ENCODE data around the gene CAPZB.

The CAPZB gene

GRCh38 chr1:19385869-19386591, 99.3 kb downstream of the CAPZB start:
- no peak for TF ChIP-seq CTCF (IDR thresholded peaks at IDR 0.05; ENCODE audit: extremely low read depth, insufficient read depth, missing control alignments)
- in situ Hi-C loops (cut with MboI; ENCODE audit: low pct_unique_long_range_greater_than_20kb, low sequenced_read_pairs, unreplicated experiment) = loop anchor here (25.0 kb wide), 1 partner anchor 201 kb away; a partner anchor contains a TSS
- no peak for DNase-seq (ENCODE audit: low spot score)

GRCh38 chr1:19385221-19385620, 100.1 kb downstream of the CAPZB start:
- no peak for TF ChIP-seq CTCF (IDR thresholded peaks at IDR 0.05; ENCODE audit: extremely low read depth, insufficient read depth, missing control alignments)
- in situ Hi-C loops (cut with MboI; ENCODE audit: low pct_unique_long_range_greater_than_20kb, low sequenced_read_pairs, unreplicated experiment) = loop anchor here (25.0 kb wide), 1 partner anchor 202 kb away; a partner anchor contains a TSS
- DNase-seq (ENCODE audit: low spot score) = no peak

- no peak for DNase-seq (ENCODE audit: low spot score)
- in situ Hi-C loops (cut with MboI; ENCODE audit: low pct_unique_long_range_greater_than_20kb, low sequenced_read_pairs, unreplicated experiment) = loop anchor here (25.0 kb wide), 1 partner anchor 203 kb away; a partner anchor contains a TSS
Measured at GRCh38 chr1:19384772-19385187, 100.6 kb downstream of the CAPZB start.

GRCh38 chr1:19384113-19384512, 101.2 kb downstream of the CAPZB start:
- in situ Hi-C loops (cut with MboI; ENCODE audit: low pct_unique_long_range_greater_than_20kb, low sequenced_read_pairs, unreplicated experiment) = loop anchor here (25.0 kb wide), 1 partner anchor 203 kb away; a partner anchor contains a TSS
- no peak for DNase-seq (ENCODE audit: low spot score)

More at GRCh38 chr1:19384772-19385187, 100.6 kb downstream of the CAPZB start:
- TF ChIP-seq CTCF (IDR thresholded peaks at IDR 0.05; ENCODE audit: extremely low read depth, insufficient read depth, missing control alignments) = no peak

GRCh38 chr1:19382222-19382621, 103.1 kb downstream of the CAPZB start:
- in situ Hi-C loops (cut with MboI; ENCODE audit: low pct_unique_long_range_greater_than_20kb, low sequenced_read_pairs, unreplicated experiment) = loop anchor here (25.0 kb wide), 1 partner anchor 205 kb away; a partner anchor contains a TSS
- no peak for TF ChIP-seq CTCF (IDR thresholded peaks at IDR 0.05; ENCODE audit: extremely low read depth, insufficient read depth, missing control alignments)
- DNase-seq (ENCODE audit: low spot score) = no peak

More at GRCh38 chr1:19384113-19384512, 101.2 kb downstream of the CAPZB start:
- no peak for TF ChIP-seq CTCF (IDR thresholded peaks at IDR 0.05; ENCODE audit: extremely low read depth, insufficient read depth, missing control alignments)

- DNase-seq (ENCODE audit: low spot score) = no peak
- no peak for TF ChIP-seq CTCF (IDR thresholded peaks at IDR 0.05; ENCODE audit: extremely low read depth, insufficient read depth, missing control alignments)
- in situ Hi-C loops (cut with MboI; ENCODE audit: low pct_unique_long_range_greater_than_20kb, low sequenced_read_pairs, unreplicated experiment) = loop anchor here (25.0 kb wide), 1 partner anchor 206 kb away; a partner anchor contains a TSS
Measured at GRCh38 chr1:19381261-19381660, 104.1 kb downstream of the CAPZB start.

Measured in GM13977 (cell line).